ENCODE results near the gene ZNF74. TPM values are rescaled to one million over a fixed set of nuclear protein-coding genes. Genes with fewer than 3 reads are reported as not detected.
"Not testable (repeated sequence)": the region's sequence is repeated elsewhere in the genome, so short reads cannot be mapped to it uniquely, and the experiment has no call there.

Gene ZNF74
- polyA plus RNA-seq, 1 experiment = 8.4 TPM

GRCh38 chr22:20390394-20390907 lies 3.5 kb upstream of the ZNF74 start:
- no peak for TF ChIP-seq CTCF (IDR thresholded peaks at IDR 0.05; ENCODE audit: low read depth, low read length)
- ChIA-PET CTCF (no interaction called here), POLR2A (no interaction called here)
- Histone ChIP-seq H3K9me3 (ENCODE audit: control insufficient read depth, insufficient read depth, low read length) (peaks cover 5% of the 10 kb centered on the region), H3K27ac (ENCODE audit: low read depth, low read length) (no peak overlapping the region), H3K4me3 (ENCODE audit: low read depth, low read length) (no peak overlapping the region), H3K27me3 (ENCODE audit: control insufficient read depth, insufficient read depth, low read length) (peaks cover 7% of the 10 kb centered on the region)
- DNase-seq (ENCODE audit: low read depth, low spot score) = no peak

- no peak for TF ChIP-seq CTCF (IDR thresholded peaks at IDR 0.05; ENCODE audit: low read depth, low read length)
- Histone ChIP-seq H3K27ac (ENCODE audit: low read depth, low read length) (no peak overlapping the region), H3K4me3 (ENCODE audit: low read depth, low read length) (no peak overlapping the region), H3K27me3 (ENCODE audit: control insufficient read depth, insufficient read depth, low read length) (peaks cover 6% of the 10 kb centered on the region), H3K9me3 (ENCODE audit: control insufficient read depth, insufficient read depth, low read length) (peaks cover 5% of the 10 kb centered on the region)
- ChIA-PET CTCF (no interaction called here), POLR2A (no interaction called here)
- DNase-seq (ENCODE audit: low read depth, low spot score) = no peak
These were observed 2.7 kb upstream of the ZNF74 start for GRCh38 chr22:20391222-20391621.

- H3K27ac ChIP-seq (ENCODE audit: low read depth, low read length); H3K9me3 ChIP-seq (ENCODE audit: control insufficient read depth, insufficient read depth, low read length); DNase-seq (ENCODE audit: low read depth, low spot score); CTCF ChIA-PET; H3K27me3 ChIP-seq (ENCODE audit: control insufficient read depth, insufficient read depth, low read length); H3K4me3 ChIP-seq (ENCODE audit: low read depth, low read length): not testable (repeated sequence)
- POLR2A ChIA-PET = interaction anchor here (0.6 kb wide), 2 partner anchors 86 to 97 kb away, joined by 6 to 12 read pairs; no protein-coding TSS in a partner anchor
These were observed 1.5 kb upstream of the ZNF74 start for GRCh38 chr22:20392365-20392881.

- ChIA-PET CTCF (interaction anchor here (1.3 kb wide), 1 partner anchor 25 kb away, joined by 5 read pairs; no protein-coding TSS in a partner anchor), POLR2A (interaction anchor here (0.6 to 2.0 kb wide), 4 partner anchors 15 to 85 kb away, joined by 3 to 12 read pairs (median 6); partner anchors contain the start of gene DGCR6L)
- Histone ChIP-seq H3K4me3 (ENCODE audit: low read depth, low read length) (peak overlapping the region; percentile 81), H3K27me3 (ENCODE audit: control insufficient read depth, insufficient read depth, low read length) (peaks cover 2% of the 10 kb centered on the region), H3K9me3 (ENCODE audit: control insufficient read depth, insufficient read depth, low read length) (peaks cover 5% of the 10 kb centered on the region), H3K27ac (ENCODE audit: low read depth, low read length) (peak overlapping the region; percentile 68)
- TF ChIP-seq CTCF (IDR thresholded peaks at IDR 0.05; ENCODE audit: low read depth, low read length) = no peak
- DNase-seq (ENCODE audit: low read depth, low spot score) = no peak
These were observed 807 bp upstream of the ZNF74 start for GRCh38 chr22:20392983-20393704.

GRCh38 chr22:20395181-20395906 lies 1.4 kb downstream of the ZNF74 start:
- ChIA-PET CTCF (interaction anchor here (0.8 to 1.8 kb wide), 2 partner anchors 23 to 61 kb away, joined by 3 to 4 read pairs; no protein-coding TSS in a partner anchor), POLR2A (interaction anchor here (0.7 to 2.0 kb wide), 2 partner anchors 76 to 310 kb away, joined by 3 to 10 read pairs; partner anchors contain the start of gene DGCR6L)
- Histone ChIP-seq H3K9me3 (ENCODE audit: control insufficient read depth, insufficient read depth, low read length) (no peaks in the 10 kb centered on the region; the same call in 1 of the 2 replicates), H3K27me3 (ENCODE audit: control insufficient read depth, insufficient read depth, low read length) (no peaks in the 10 kb centered on the region), H3K4me3 (ENCODE audit: low read depth, low read length) (peak overlapping the region; percentile 81), H3K27ac (ENCODE audit: low read depth, low read length) (no peak overlapping the region)
- TF ChIP-seq CTCF (IDR thresholded peaks at IDR 0.05; ENCODE audit: low read depth, low read length) = no peak
- DNase-seq (ENCODE audit: low read depth, low spot score) = no peak

Measured in AG04450 (cell line).